Hematopoietic multipotent progenitor cell treated with erythropoietin and hydrocortisone succinate and interleukin-3 and kit ligand, for 6 days (in vitro differentiated cells): Measurements from ENCODE around the gene RAP1A.
"Not testable (repeated sequence)": the region's sequence is repeated elsewhere in the genome, so short reads cannot be mapped to it uniquely, and the experiment has no call there.

ENCODE experiments used
- DNase-seq: peaks from one replicate; pipeline ENCODE4 v3.0.0-alpha.2; 2015

The RAP1A gene

GRCh38 chr1:111671852-111672251 is 52.3 kb downstream of the RAP1A start:
- no peak for DNase-seq

DNA sequence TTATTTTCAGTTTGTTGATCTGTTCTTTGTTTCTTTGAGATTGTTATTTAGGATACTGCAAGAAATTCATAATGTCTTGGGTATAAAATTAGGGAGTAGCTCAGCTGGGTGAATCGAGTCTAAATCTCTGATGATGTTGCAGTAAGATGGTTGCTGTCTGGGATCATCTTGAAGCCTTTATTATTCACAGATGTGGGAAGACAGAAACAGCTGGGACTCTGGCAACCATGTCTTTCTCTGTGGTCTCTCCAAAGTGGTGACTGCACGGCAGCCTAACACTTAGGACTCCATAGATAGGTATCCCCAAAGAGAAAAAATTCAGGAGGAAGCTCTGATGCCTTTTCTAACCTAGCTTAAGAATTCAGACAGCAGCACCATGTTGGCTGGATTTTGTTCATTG is 52.7 kb downstream of the RAP1A start:
- DNase-seq: no peak

GRCh38 chr1:111677604-111678003 is 58.0 kb downstream of the RAP1A start:
- no peak for DNase-seq

DNA sequence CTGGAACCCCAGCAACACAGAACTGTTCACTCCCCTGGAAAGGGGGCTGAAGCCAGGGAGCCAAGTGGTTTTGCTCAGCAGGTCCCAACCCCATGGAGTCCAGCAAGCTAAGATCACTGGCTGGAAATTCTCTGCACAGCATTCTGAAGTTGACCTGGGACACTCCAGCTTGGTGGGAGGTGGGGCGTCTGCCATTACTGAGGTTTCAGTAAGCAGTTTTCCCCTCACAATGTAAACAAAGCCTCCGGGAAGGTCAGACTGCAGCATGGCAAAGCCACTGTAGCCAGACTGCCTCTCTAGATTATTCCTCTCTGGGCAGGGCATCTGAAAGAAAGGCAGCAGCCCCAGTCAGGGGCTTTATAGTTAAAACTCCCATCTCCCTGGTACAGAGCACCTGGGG is 60.0 kb downstream of the RAP1A start:
- DNase-seq: no peak

- DNase-seq: not testable (repeated sequence)
These were observed 60.7 kb downstream of the RAP1A start for GRCh38 chr1:111680212-111680800.

GRCh38 chr1:111685293-111686153 is 65.9 kb downstream of the RAP1A start:
- DNase-seq: not testable (repeated sequence)

- peak; percentile 32 for DNase-seq
These were observed 70.7 kb downstream of the RAP1A start for GRCh38 chr1:111690306-111690617.

DNA sequence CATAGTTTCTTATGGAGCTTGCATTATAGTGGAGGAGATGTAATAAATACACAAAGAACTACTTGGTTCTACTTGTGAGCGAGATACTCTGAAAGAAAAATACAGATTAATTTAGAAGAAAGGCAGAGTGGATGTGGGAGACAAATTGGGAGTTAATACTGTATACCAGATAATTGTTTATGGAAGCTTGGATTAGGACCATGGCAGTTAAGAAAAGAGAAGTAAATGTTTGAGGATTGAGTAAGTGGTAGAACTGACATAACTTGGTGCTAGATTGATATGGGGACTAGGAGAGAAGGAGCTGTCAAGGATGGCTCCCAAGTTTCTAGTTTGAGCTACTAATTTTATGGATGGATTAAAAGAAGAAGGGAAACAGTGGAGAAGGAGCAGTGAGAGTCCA is 72.3 kb downstream of the RAP1A start:
- no peak for DNase-seq

DNA sequence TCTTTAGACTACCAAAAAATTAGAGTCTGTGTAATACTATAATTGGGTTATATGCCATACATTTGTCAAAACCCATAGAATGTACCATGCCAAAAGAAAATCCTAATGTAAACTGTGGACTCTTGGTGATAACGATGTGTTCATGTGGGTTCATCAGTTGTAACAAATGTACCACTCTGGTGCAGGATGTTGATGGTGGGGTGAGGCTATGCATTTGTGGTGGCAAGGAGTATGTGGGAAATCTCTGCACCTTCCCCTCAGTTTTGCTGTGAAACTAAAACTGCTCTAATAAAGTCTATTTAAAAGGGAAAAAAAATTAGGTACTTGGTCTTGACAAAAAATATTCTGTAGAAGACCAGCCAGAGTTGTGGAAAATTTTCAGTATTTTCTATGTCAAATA is 76.2 kb downstream of the RAP1A start:
- no peak for DNase-seq

DNA sequence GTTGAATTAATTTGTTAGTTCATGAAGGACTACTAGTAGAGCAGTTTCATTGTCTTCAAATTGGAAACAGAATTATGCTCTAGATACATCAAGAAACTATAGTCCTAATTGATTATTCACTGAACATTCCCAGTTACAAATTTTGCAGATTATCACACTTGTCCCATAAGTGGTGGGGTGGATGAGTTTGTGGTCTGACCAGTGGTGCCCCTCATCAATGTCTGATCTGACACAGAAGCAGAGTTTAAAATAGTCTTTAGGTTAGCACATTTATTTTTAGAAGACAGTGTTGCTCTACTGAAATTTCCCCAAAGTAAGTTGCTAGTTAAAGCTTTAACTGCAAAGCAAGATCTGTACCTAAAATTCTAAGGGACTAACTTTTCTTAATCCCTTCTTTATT is 76.7 kb downstream of the RAP1A start:
- no peak for DNase-seq

- DNase-seq: no peak
These were observed 79.7 kb downstream of the RAP1A start for GRCh38 chr1:111699268-111699667.

GRCh38 chr1:111702504-111703050 is 83.0 kb downstream of the RAP1A start:
- DNase-seq: no peak

GRCh38 chr1:111704240-111704639 is 84.7 kb downstream of the RAP1A start:
- DNase-seq: no peak

DNA sequence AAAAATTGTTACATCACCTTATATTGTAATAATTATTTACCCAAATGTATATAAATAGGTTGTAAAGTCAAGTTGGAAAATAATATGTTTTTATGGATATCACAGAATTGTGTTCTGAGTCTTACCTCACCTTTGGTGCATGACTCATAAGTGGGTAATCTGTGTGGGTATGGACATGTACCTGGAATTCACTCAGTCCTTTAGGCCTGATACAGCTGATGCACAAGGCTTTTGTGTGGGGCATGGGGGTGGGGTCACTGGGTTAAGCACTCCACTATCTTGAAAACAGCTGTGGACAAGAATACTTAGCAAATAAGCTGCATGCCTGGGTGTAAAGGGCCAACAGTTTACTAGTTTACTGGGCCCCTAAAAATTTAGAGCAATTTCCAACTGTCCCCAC is 85.2 kb downstream of the RAP1A start:
- DNase-seq: peak; percentile 22

- DNase-seq: no peak
These were observed 86.3 kb downstream of the RAP1A start for GRCh38 chr1:111705841-111706240.

DNA sequence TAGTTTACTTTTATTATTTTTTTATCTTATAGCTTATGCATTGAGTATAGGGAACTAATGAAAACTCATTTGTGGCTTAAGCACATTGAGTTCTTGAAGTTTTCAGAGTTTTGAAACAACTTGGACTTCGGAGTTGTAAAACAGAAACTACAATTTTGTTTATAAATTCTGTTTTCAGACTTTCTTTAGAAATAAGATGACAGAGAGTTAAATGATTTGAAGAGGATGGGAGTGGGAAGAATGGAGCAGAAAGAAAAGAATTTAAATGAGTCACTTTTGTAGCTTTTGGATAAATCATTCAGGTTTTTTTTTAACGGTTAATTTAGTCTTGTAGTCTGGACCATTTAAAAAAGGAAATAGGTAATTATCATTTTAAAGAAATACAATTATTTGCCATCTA is 87.3 kb downstream of the RAP1A start:
- DNase-seq: no peak

DNA sequence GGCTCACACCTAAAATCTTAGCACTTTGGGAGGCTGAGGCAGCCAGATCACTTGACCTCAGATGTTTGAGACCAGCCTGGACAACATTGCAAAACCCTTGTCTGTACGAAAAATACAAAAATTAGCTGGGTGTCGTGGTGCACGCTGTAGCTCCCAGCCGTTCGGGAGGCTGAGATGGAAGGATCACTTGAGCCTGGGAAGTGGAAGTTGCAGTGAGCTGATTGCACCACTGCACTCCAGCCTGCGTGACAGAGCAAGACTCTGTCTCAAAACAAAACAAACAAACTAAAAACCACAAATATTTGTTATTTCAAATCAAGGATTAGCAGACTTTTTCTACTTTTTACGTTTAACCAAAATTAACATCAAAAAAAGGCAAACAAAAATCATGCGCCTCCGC is 88.3 kb downstream of the RAP1A start:
- DNase-seq: no peak

GRCh38 chr1:111709986-111710385 is 90.4 kb downstream of the RAP1A start:
- DNase-seq: no peak

- DNase-seq: no peak
These were observed 96.7 kb downstream of the RAP1A start for GRCh38 chr1:111716333-111716732.

GRCh38 chr1:111717450-111717849 is 97.9 kb downstream of the RAP1A start:
- no peak for DNase-seq

DNA sequence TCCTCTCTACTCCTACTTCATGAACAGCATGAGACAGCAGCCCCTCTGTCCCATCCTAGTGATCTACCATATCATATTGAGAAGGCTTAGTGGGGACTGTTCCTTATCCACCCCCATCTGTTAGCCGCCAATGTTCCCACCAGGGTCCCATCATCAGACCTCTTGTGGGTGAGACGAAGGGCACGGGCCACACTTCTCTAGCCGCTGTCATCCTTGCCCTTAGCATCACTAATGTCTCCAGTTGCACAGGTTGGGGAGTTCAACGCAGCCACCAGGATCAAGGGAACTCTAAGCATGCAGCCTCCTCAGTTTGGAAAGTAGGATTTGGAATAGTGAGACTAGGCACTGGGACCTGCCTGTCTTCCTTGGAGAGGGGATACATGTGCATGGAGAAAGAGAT is 99.5 kb downstream of the RAP1A start:
- DNase-seq: no peak

DNA sequence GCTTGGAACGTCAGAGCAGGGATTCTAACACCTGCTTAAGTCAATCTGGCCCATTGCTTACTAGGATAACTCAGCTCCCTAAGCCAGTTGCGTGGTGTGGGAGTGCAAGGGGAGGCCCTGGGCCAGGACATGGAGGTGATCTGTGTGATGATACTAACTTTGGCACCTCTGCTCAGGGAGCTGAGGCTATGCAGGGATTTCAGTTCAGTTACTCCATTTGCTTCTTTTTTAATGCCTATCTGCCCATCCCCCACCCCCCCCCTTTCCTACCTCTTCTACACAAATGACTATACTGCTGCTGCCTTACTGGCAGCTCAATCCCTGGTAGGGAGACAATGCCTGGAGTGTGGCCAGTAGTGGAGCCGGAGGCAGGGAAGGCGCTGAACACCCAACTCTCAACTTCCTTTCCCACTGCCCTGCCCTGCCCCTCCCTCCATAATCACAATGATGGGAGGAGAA is 100.1 kb downstream of the RAP1A start:
- no peak for DNase-seq

DNA sequence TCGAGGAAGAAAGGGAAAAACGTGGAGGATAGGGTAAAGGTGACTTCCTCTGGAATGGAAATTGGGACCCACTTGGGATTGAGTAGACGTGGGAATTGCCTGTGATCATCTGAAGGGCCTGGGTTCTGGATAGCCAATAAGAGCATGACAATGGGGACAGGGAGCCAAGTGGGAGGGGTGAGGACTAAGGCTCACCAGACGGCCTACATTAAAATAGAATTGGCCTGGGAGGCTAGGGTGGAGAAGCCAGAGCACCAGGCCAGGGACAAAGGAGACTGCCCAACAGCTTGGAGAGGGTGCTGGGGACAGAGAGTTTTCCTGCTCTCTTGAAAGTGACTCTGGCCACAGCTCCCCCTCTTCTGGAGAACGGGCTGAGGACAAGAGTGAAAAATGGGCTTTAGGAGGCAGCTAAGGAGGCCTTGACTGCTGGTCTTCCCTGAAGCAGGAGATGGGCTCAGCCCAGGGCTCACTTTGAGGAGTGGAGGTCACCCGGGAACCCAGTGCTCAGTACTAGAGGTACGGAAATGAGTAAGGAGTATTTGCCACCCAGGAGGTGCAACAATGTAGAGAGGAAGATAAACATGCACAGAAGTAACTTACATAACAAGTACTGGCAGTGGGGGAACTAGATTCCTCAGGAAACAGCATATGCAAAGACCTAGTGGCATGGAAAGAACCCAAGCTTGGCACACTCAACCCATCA is 100.8 kb downstream of the RAP1A start:
- no peak for DNase-seq
